OCI-LY7 (cell line): ENCODE measurements around the gene ENSA. TPM values are rescaled to one million over a fixed set of nuclear protein-coding genes. Genes with fewer than 3 reads are reported as not detected.

ENCODE experiments used
- BruUV-seq: library from RNA; stranded (reverse); fragments of 400-500 nt; replicated peaks from 2 replicates; lab custom pipeline; 2021; lab: Mats Ljungman, UMichigan
- CTCF ChIA-PET: fragments of 300-600 bp; sonication (Branson Sonifier 250); formaldehyde crosslinking; loops from one replicate; lab custom pipeline; 2022; ENCODE audit warnings: antibody characterized with exemption; ENCODE audit not compliant: unreplicated experiment; lab: Charles Lee
- POLR2A ChIA-PET: fragments of 300-600 bp; sonication (Branson Sonifier 250); formaldehyde crosslinking; loops from one replicate; lab custom pipeline; 2022; ENCODE audit warnings: antibody characterized with exemption; lab: Charles Lee
- DNase-seq: peaks from one replicate; pipeline ENCODE4 v3.0.0-alpha.2; 2015; ENCODE audit warnings: low spot score
- H2AFZ ChIP-seq: fragments of 200-600 bp; sonication (generic), shearing (Covaris generic); 2 replicates; pipeline ENCODE4 v1.6.1; 2014; ENCODE audit warnings: mild to moderate bottlenecking, antibody characterized with exemption, low read length, moderate library complexity
- H3K27ac ChIP-seq: fragments of 200-600 bp; sonication (generic); 2 replicates; pipeline ENCODE4 v1.5.1; 2014; ENCODE audit warnings: mixed run types, low read depth, mild to moderate bottlenecking, moderate library complexity, low read length, inconsistent platforms; ENCODE audit not compliant: poor library complexity, severe bottlenecking
- H3K36me3 ChIP-seq: fragments of 200-600 bp; sonication (generic); 2 replicates; pipeline ENCODE4 v1.6.1; 2014; ENCODE audit warnings: mild to moderate bottlenecking, antibody characterized with exemption, low read length, moderate library complexity, mixed read lengths; ENCODE audit not compliant: insufficient read depth
- H3K4me1 ChIP-seq: fragments of 200-600 bp; sonication (generic); 2 replicates; pipeline ENCODE4 v1.5.1; 2014; ENCODE audit warnings: mild to moderate bottlenecking, low read length; ENCODE audit not compliant: insufficient read depth, poor library complexity, severe bottlenecking
- H3K4me2 ChIP-seq: fragments of 200-600 bp; sonication (generic); 2 replicates; pipeline ENCODE4 v1.6.1; 2014; ENCODE audit warnings: mild to moderate bottlenecking, low read length
- H3K4me3 ChIP-seq: fragments of 200-600 bp; sonication (generic); 2 replicates; pipeline ENCODE4 v1.5.1; 2014; ENCODE audit warnings: mild to moderate bottlenecking, low read depth, low read length; ENCODE audit not compliant: poor library complexity, severe bottlenecking
- H3K79me2 ChIP-seq: fragments of 200-600 bp; sonication (generic); 2 replicates; pipeline ENCODE4 v1.6.1; 2016; ENCODE audit warnings: low read depth, mild to moderate bottlenecking, low read length, moderate library complexity, mixed read lengths; ENCODE audit not compliant: insufficient read depth
- H3K9me2 ChIP-seq: fragments of 200-600 bp; sonication (generic); 2 replicates; pipeline ENCODE4 v1.6.1; 2016; ENCODE audit warnings: mild to moderate bottlenecking, low read length, mixed read lengths; ENCODE audit not compliant: insufficient read depth
- H3K9me3 ChIP-seq: fragments of 200-600 bp; sonication (generic); 2 replicates; pipeline ENCODE4 v1.6.1; 2014; ENCODE audit warnings: mild to moderate bottlenecking, mixed run types, low read length, mixed read lengths
- H4K20me1 ChIP-seq: fragments of 200-600 bp; sonication (generic); 2 replicates; pipeline ENCODE4 v1.6.1; 2014; ENCODE audit warnings: mild to moderate bottlenecking, antibody characterized with exemption, low read length, moderate library complexity, mixed read lengths; ENCODE audit not compliant: insufficient read depth
- CTCF ChIP-seq: fragments of 200-600 bp; sonication (generic); conservative IDR thresholded peaks from 2 replicates; pipeline ENCODE4 v1.5.1; 2014; ENCODE audit warnings: mild to moderate bottlenecking, antibody characterized with exemption, low read length, moderate library complexity, mixed read lengths
- EZH2phosphoT487 ChIP-seq: fragments of 200-600 bp; sonication (generic); IDR thresholded peaks from 2 replicates; pipeline ENCODE4 v1.6.1; 2018; ENCODE audit warnings: low read depth, borderline replicate concordance, mild to moderate bottlenecking, mixed run types, antibody characterized with exemption, low read length, moderate library complexity, mixed read lengths
- intact Hi-C: fragments of 100-400 bp; cut with micrococcal nuclease; formaldehyde crosslinking; loops from one replicate; pipeline ENCODE4 v1.10.0; 2022; ENCODE audit not compliant: unreplicated experiment
- total RNA-seq, 2 experiments: library from RNA; depleted of rRNA in 1 of 2; stranded (reverse); fragments of >200 nt in 1 of 2; shearing (Covaris generic) in 1 of 2; gene quantifications; 2 replicates each; pipeline ENCODE4 v1.2.3, GENCODE V29; 2014 to 2022

The ENSA gene
- total RNA-seq, 2 experiments from 2014 or later: 97.1 to 164 TPM

GRCh38 chr1:150612014-150612345, 17.4 kb downstream of the ENSA start:
- Histone ChIP-seq H3K4me3 (peak overlapping the region; percentile 51), H4K20me1 (no peaks in the 10 kb centered on the region), H3K36me3 (peaks cover 39% of the 10 kb centered on the region), H3K9me3 (no peaks in the 10 kb centered on the region), H3K79me2 (peaks cover 10% of the 10 kb centered on the region; the same call in 1 of the 2 replicates), H3K4me2 (peak overlapping the region; percentile 78), H3K9me2 (no peaks in the 10 kb centered on the region), H2AFZ (peak overlapping the region; percentile 4; the same call in 1 of the 2 replicates), H3K27ac (peak overlapping the region; percentile 85), H3K4me1 (peaks cover 65% of the 10 kb centered on the region)
- no peak for TF ChIP-seq CTCF
- TF ChIP-seq EZH2phosphoT487: no peak
- CTCF ChIA-PET: no interaction called here
- DNase-seq: peak; percentile 53
- no TSS peak for BruUV-seq
- intact Hi-C loops: loop anchor here (1.0 kb wide), 1 partner anchor 49 kb away; no protein-coding TSS in a partner anchor
- POLR2A ChIA-PET: interaction anchor here (1.4 to 2.7 kb wide), 2 partner anchors 32 to 125 kb away, joined by 3 to 12 read pairs; partner anchors contain the start of genes MCL1 and TARS2

GRCh38 chr1:150610576-150610975, 18.8 kb downstream of the ENSA start:
- Histone ChIP-seq H3K36me3 (peaks cover 25% of the 10 kb centered on the region), H3K4me1 (peaks cover 60% of the 10 kb centered on the region), H3K4me3 (no peak overlapping the region), H2AFZ (no peak overlapping the region), H3K79me2 (peaks cover 10% of the 10 kb centered on the region; the same call in 1 of the 2 replicates), H4K20me1 (no peaks in the 10 kb centered on the region), H3K9me3 (no peaks in the 10 kb centered on the region), H3K27ac (peak overlapping the region; percentile 85), H3K4me2 (peak overlapping the region; percentile 78; the same call in 1 of the 2 replicates), H3K9me2 (no peaks in the 10 kb centered on the region)
- ChIA-PET POLR2A (interaction anchor here (2.1 kb wide), 1 partner anchor 47 kb away, joined by 12 read pairs; no protein-coding TSS in a partner anchor), CTCF (no interaction called here)
- DNase-seq: no peak
- BruUV-seq: no TSS peak
- TF ChIP-seq EZH2phosphoT487 (no peak), CTCF (no peak)
- intact Hi-C loops: no loop called here

GRCh38 chr1:150609732-150610131, 19.7 kb downstream of the ENSA start:
- Histone ChIP-seq H3K4me3 (no peak overlapping the region), H3K9me2 (no peaks in the 10 kb centered on the region), H3K36me3 (peaks cover 18% of the 10 kb centered on the region), H3K9me3 (no peaks in the 10 kb centered on the region), H3K4me1 (peaks cover 56% of the 10 kb centered on the region), H3K4me2 (0 out of 2 replicates have a peak overlapping the region, but pooled peaks have one; percentile 2), H2AFZ (no peak overlapping the region), H3K27ac (no peak overlapping the region), H3K79me2 (peaks cover 10% of the 10 kb centered on the region; the same call in 1 of the 2 replicates), H4K20me1 (no peaks in the 10 kb centered on the region)
- TF ChIP-seq CTCF: no peak
- TF ChIP-seq EZH2phosphoT487: no peak
- intact Hi-C loops: no loop called here
- DNase-seq: no peak
- POLR2A ChIA-PET: interaction anchor here (1.0 to 2.1 kb wide), 3 partner anchors 22 to 46 kb away, joined by 3 to 12 read pairs (median 7); no protein-coding TSS in a partner anchor
- BruUV-seq: TSS peak; percentile 21
- CTCF ChIA-PET: no interaction called here
